IMR-90 (cell line): Measurements from ENCODE around the gene CAMTA1. TPM values are rescaled to one million over a fixed set of nuclear protein-coding genes. Genes with fewer than 3 reads are reported as not detected.
A peak's percentile ranks its signal among the peaks of the same experiment; 100 is the strongest.

Experiments used
- ATAC-seq: fragments of 200-7000 bp; cut with Tn5 transposase; 2 replicates; pipeline ENCODE4 v1.9.1; 2020; ENCODE audit warnings: low read depth, mild to moderate bottlenecking, moderate library complexity
- BruUV-seq: library from RNA; stranded (reverse); fragments of 400-500 nt; replicated peaks from 2 replicates; lab custom pipeline; 2021; lab: Mats Ljungman, UMichigan
- CTCF ChIA-PET: fragments of 300-600 bp; formaldehyde crosslinking; extraction: SDS; loops from one replicate; lab custom pipeline; 2021; ENCODE audit warnings: antibody characterized with exemption; lab: Yijun Ruan, JAX
- POLR2A ChIA-PET: fragments of 300-600 bp; sonication (Branson Sonifier 250); formaldehyde crosslinking; loops from one replicate; lab custom pipeline; 2022; ENCODE audit warnings: antibody characterized with exemption; ENCODE audit not compliant: unreplicated experiment; lab: Charles Lee
- DNase-seq: peaks from one replicate; pipeline ENCODE4 v3.0.0; 2013
- H2AFZ ChIP-seq: replicated peaks from 2 replicates; pipeline ENCODE3; 2013; ENCODE audit warnings: low read length, mild to moderate bottlenecking; ENCODE audit not compliant: poor library complexity
- H2AK5ac ChIP-seq: 2 replicates; pipeline ENCODE4 v1.6.1; 2013; ENCODE audit warnings: low read depth, low read length, inconsistent platforms
- H2AK9ac ChIP-seq: replicated peaks from 2 replicates; pipeline ENCODE3; 2013; ENCODE audit warnings: mild to moderate bottlenecking, low read depth, low read length, moderate library complexity; ENCODE audit not compliant: poor library complexity
- H2BK120ac ChIP-seq: 2 replicates; pipeline ENCODE4 v1.6.1; 2013; ENCODE audit warnings: low read depth, low read length, inconsistent platforms
- H2BK15ac ChIP-seq: 3 replicates; pipeline ENCODE4 v1.6.1; 2013; ENCODE audit warnings: low read depth, low read length, inconsistent platforms
- H2BK20ac ChIP-seq: 2 replicates; pipeline ENCODE4 v1.6.1; 2013; ENCODE audit warnings: low read depth, mild to moderate bottlenecking, inconsistent platforms, low read length, moderate library complexity
- H2BK5ac ChIP-seq: 2 replicates; pipeline ENCODE4 v1.6.1; 2013; ENCODE audit warnings: mild to moderate bottlenecking, low read depth, low read length, inconsistent platforms; ENCODE audit not compliant: poor library complexity, severe bottlenecking
- H3K14ac ChIP-seq: replicated peaks from 2 replicates; pipeline ENCODE4 v1.6.1; 2013; ENCODE audit warnings: low read depth, low read length, inconsistent platforms
- H3K18ac ChIP-seq: 2 replicates; pipeline ENCODE4 v1.6.1; 2013; ENCODE audit warnings: low read depth, low read length, control low read depth
- H3K23ac ChIP-seq: 2 replicates; pipeline ENCODE4 v1.6.1; 2013; ENCODE audit warnings: low read depth, low read length, inconsistent platforms
- H3K27ac ChIP-seq: 2 replicates; pipeline ENCODE4 v1.5.1; 2013; ENCODE audit warnings: mild to moderate bottlenecking, control low read depth, low read length; ENCODE audit not compliant: insufficient read depth
- H3K27me3 ChIP-seq: 2 replicates; pipeline ENCODE4 v1.6.1; 2013; ENCODE audit warnings: low read length; ENCODE audit not compliant: control insufficient read depth, insufficient read depth
- H3K36me3 ChIP-seq: 2 replicates; pipeline ENCODE4 v1.6.1; 2013; ENCODE audit warnings: low read length, mixed read lengths; ENCODE audit not compliant: control insufficient read depth, insufficient read depth
- H3K4ac ChIP-seq: 2 replicates; pipeline ENCODE4 v1.6.1; 2013; ENCODE audit warnings: low read depth, low read length, inconsistent platforms
- H3K4me1 ChIP-seq: 2 replicates; pipeline ENCODE4 v1.6.1; 2013; ENCODE audit warnings: low read length, mixed read lengths; ENCODE audit not compliant: control insufficient read depth, insufficient read depth
- H3K4me2 ChIP-seq: 2 replicates; pipeline ENCODE4 v1.6.1; 2013; ENCODE audit warnings: low read depth, mild to moderate bottlenecking, control low read depth, low read length, moderate library complexity
- H3K4me3 ChIP-seq: 2 replicates; pipeline ENCODE4 v1.5.1; 2013; ENCODE audit warnings: low read depth, mild to moderate bottlenecking, control low read depth, low read length, moderate library complexity; ENCODE audit not compliant: insufficient read depth
- H3K56ac ChIP-seq: 2 replicates; pipeline ENCODE4 v1.6.1; 2013; ENCODE audit warnings: low read length, inconsistent platforms; ENCODE audit not compliant: insufficient read depth; ENCODE audit errors: extremely low read depth
- H3K79me1 ChIP-seq, 2 experiments: 2 replicates each; pipeline ENCODE4 v1.6.1; 2013; ENCODE audit warnings: low read length in 2 of 2, inconsistent platforms in 1 of 2, low read depth in 1 of 2
- H3K9ac ChIP-seq: 2 replicates; pipeline ENCODE4 v1.6.1; 2013; ENCODE audit warnings: low read depth, low read length, control low read depth
- H3K9me1 ChIP-seq: 2 replicates; pipeline ENCODE4 v1.6.1; 2013; ENCODE audit warnings: low read length, inconsistent platforms; ENCODE audit not compliant: insufficient read depth
- H3K9me3 ChIP-seq: 2 replicates; pipeline ENCODE4 v1.6.1; 2013; ENCODE audit warnings: low read length; ENCODE audit not compliant: control insufficient read depth, insufficient read depth
- H4K20me1 ChIP-seq: 2 replicates; pipeline ENCODE4 v1.6.1; 2013; ENCODE audit warnings: low read length, inconsistent platforms; ENCODE audit not compliant: insufficient read depth
- H4K5ac ChIP-seq: 2 replicates; pipeline ENCODE4 v1.6.1; 2013; ENCODE audit warnings: mild to moderate bottlenecking, low read depth, low read length, control low read depth
- H4K8ac ChIP-seq, 2 experiments: 2 replicates each; pipeline ENCODE4 v1.6.1; 2013; ENCODE audit warnings: low read depth in 2 of 2, low read length in 2 of 2, control low read depth in 1 of 2, inconsistent platforms in 1 of 2
- H4K91ac ChIP-seq: 2 replicates; pipeline ENCODE4 v1.6.1; 2013; ENCODE audit warnings: low read depth, low read length, inconsistent platforms; ENCODE audit not compliant: insufficient read depth
- CEBPB ChIP-seq: IDR thresholded peaks from 2 replicates; pipeline ENCODE4 v1.6.1; 2012; ENCODE audit warnings: low read depth, low read length, improper control_type of control experiment
- CHD1 ChIP-seq: IDR thresholded peaks from 2 replicates; pipeline ENCODE4 v1.6.1; 2012; ENCODE audit warnings: low read depth, low read length, improper control_type of control experiment
- FOS ChIP-seq: fragments of 150-350 bp; IDR thresholded peaks from 2 replicates; pipeline ENCODE4 v1.6.1; 2016; ENCODE audit warnings: low read depth, low read length
- MAFK ChIP-seq: IDR thresholded peaks from 2 replicates; pipeline ENCODE4 v1.6.1; 2012; ENCODE audit warnings: low read depth, low read length, improper control_type of control experiment
- MAZ ChIP-seq: IDR thresholded peaks from 2 replicates; pipeline ENCODE4 v1.6.1; 2012; ENCODE audit warnings: low read depth, mild to moderate bottlenecking, low read length, improper control_type of control experiment, moderate library complexity, borderline replicate concordance
- MXI1 ChIP-seq: IDR thresholded peaks from 2 replicates; pipeline ENCODE4 v1.6.1; 2012; ENCODE audit warnings: low read depth, mild to moderate bottlenecking, low read length, moderate library complexity, borderline replicate concordance
- NFE2L2 ChIP-seq: fragments of 150-350 bp; IDR thresholded peaks from 2 replicates; pipeline ENCODE4 v1.6.1; 2016; ENCODE audit warnings: low read depth, mild to moderate bottlenecking, low read length
- POLR2A ChIP-seq: IDR thresholded peaks from 2 replicates; pipeline ENCODE4 v1.6.1; 2012; ENCODE audit warnings: mild to moderate bottlenecking, low read depth, low read length
- RAD21 ChIP-seq: IDR thresholded peaks from 2 replicates; pipeline ENCODE4 v1.6.1; 2012; ENCODE audit warnings: low read length, improper control_type of control experiment
- RCOR1 ChIP-seq: IDR thresholded peaks from 2 replicates; pipeline ENCODE4 v1.6.1; 2012; ENCODE audit warnings: mild to moderate bottlenecking, low read length, improper control_type of control experiment; ENCODE audit not compliant: insufficient replicate concordance
- RFX5 ChIP-seq: IDR thresholded peaks from 2 replicates; pipeline ENCODE4 v1.8.0; 2012; ENCODE audit warnings: low read depth, mild to moderate bottlenecking, low read length, moderate library complexity
- SMC3 ChIP-seq: fragments of 150-350 bp; IDR thresholded peaks from 2 replicates; pipeline ENCODE4 v1.6.1; 2016; ENCODE audit warnings: low read depth, mild to moderate bottlenecking, antibody characterized with exemption, low read length, moderate library complexity
- WGBS, 2 experiments: methylation state at CpG; one replicate each; pipeline versions ENCODE4 v1.1.5 to v1.1.7; 2013; ENCODE audit warnings: missing lambda C conversion rate in 2 of 2; ENCODE audit not compliant: insufficient read length in 1 of 2; ENCODE audit errors: extremely low coverage in 2 of 2; 5-methylcytosine and 5-hydroxymethylcytosine counted together
- dilution Hi-C: fragments of 300-500 bp; cut with HindIII; formaldehyde crosslinking; loops from one replicate; pipeline ENCODE4 v1.14.3; 2018; ENCODE audit warnings: low sequenced_read_pairs; ENCODE audit not compliant: unreplicated experiment
- in situ Hi-C: fragments of 300-500 bp; cut with MboI; formaldehyde crosslinking; loops from 3 replicates; pipeline ENCODE4 v1.14.3; 2019; ENCODE audit warnings: low sequenced_read_pairs, inconsistent platforms, mixed read lengths
- intact Hi-C: fragments of 100-400 bp; cut with micrococcal nuclease; formaldehyde crosslinking; loops from 2 replicates; pipeline ENCODE4 v1.10.0; 2022
- polyA plus RNA-seq, 3 experiments: library from polyadenylated mRNA; depleted of rRNA; stranded (reverse); fragments of >200 nt; gene quantifications; 2 replicates each; pipeline ENCODE4 v1.2.3, GENCODE V29; 2012; ENCODE audit warnings: low replicate concordance in 1 of 3
- total RNA-seq: library from RNA; depleted of rRNA; stranded (reverse); fragments of >200 nt; gene quantifications from 2 replicates; pipeline ENCODE4 v1.2.3, GENCODE V29; 2012
- TF ChIP-seq, protein P1 (sequence below): fragments of 150-350 bp; IDR thresholded peaks from 2 replicates; pipeline ENCODE4 v1.6.1; 2016; ENCODE audit warnings: low read depth, mild to moderate bottlenecking, low read length, moderate library complexity, borderline replicate concordance
- TF ChIP-seq, protein P2 (sequence below): conservative IDR thresholded peaks from 2 replicates; pipeline ENCODE4 v1.5.1; 2012; ENCODE audit warnings: mild to moderate bottlenecking, low read depth, low read length, improper control_type of control experiment
- TF ChIP-seq, protein P3 (sequence below): fragments of 150-350 bp; IDR thresholded peaks from 2 replicates; pipeline ENCODE4 v1.6.1; 2017; ENCODE audit warnings: mild to moderate bottlenecking, antibody characterized with exemption, low read length, low read depth

CAMTA1 gene
- total and polyA plus RNA-seq, 2 of the 4 experiments (the other 2 are of a cell fraction): 35.5 to 74.3 TPM

DNA sequence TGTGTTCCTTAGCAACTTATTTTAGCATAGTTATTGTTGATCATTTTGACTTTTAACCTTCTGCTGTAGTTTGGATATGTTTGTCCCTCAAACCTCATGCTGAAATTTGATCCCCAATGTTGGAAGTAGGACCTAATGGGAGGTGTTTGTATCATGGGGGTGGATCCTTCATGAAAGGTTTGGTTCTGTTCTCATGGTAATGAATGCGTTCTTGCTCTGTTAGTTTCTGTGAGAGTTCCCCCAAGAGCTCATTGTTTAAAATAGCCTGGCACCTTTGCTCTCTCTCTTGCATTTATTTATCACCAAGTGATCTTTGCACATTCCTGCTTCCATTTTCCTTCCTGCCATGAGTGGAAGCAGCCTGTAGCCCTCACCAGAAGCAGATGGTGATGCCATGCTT, 613.7 kb downstream of the CAMTA1 start:
- Histone ChIP-seq H3K18ac (no peak overlapping the region), H3K14ac (no peak overlapping the region), H2AK5ac (no peak overlapping the region), H3K36me3 (no peaks in the 10 kb centered on the region), H4K8ac (no peak overlapping the region), H4K20me1 (no peaks in the 10 kb centered on the region), H3K4me1 (peaks cover 8% of the 10 kb centered on the region), H3K23ac (no peak overlapping the region), H3K9ac (no peak overlapping the region), H3K79me1 (no peaks in the 10 kb centered on the region), H3K4me3 (no peak overlapping the region), H3K56ac (no peak overlapping the region), H3K9me3 (peaks cover 9% of the 10 kb centered on the region), H4K5ac (no peak overlapping the region), H2BK20ac (no peak overlapping the region), H3K27ac (no peak overlapping the region), H4K91ac (no peak overlapping the region), H2BK120ac (no peak overlapping the region), H2AK9ac (no peak overlapping the region), H2BK15ac (no peak overlapping the region), H3K9me1 (0 out of 2 replicates have a peak, but pooled peaks cover 6% of the 10 kb centered on the region), H2BK5ac (no peak overlapping the region), H3K4ac (no peak overlapping the region), H3K27me3 (no peaks in the 10 kb centered on the region), H2AFZ (no peak overlapping the region), H3K4me2 (no peak overlapping the region)
- intact Hi-C loops (loop anchor here (10.0 kb wide), 1 partner anchor 154 kb away; no protein-coding TSS in a partner anchor), in situ Hi-C loops (no loop called here), dilution Hi-C loops (no loop called here)
- DNase-seq: peak; percentile 33
- ChIA-PET POLR2A (no interaction called here), CTCF (no interaction called here)
- no TSS peak for BruUV-seq
- TF ChIP-seq, protein P1, sequence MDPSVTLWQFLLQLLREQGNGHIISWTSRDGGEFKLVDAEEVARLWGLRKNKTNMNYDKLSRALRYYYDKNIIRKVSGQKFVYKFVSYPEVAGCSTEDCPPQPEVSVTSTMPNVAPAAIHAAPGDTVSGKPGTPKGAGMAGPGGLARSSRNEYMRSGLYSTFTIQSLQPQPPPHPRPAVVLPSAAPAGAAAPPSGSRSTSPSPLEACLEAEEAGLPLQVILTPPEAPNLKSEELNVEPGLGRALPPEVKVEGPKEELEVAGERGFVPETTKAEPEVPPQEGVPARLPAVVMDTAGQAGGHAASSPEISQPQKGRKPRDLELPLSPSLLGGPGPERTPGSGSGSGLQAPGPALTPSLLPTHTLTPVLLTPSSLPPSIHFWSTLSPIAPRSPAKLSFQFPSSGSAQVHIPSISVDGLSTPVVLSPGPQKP: no peak
- TF ChIP-seq, protein P2, sequence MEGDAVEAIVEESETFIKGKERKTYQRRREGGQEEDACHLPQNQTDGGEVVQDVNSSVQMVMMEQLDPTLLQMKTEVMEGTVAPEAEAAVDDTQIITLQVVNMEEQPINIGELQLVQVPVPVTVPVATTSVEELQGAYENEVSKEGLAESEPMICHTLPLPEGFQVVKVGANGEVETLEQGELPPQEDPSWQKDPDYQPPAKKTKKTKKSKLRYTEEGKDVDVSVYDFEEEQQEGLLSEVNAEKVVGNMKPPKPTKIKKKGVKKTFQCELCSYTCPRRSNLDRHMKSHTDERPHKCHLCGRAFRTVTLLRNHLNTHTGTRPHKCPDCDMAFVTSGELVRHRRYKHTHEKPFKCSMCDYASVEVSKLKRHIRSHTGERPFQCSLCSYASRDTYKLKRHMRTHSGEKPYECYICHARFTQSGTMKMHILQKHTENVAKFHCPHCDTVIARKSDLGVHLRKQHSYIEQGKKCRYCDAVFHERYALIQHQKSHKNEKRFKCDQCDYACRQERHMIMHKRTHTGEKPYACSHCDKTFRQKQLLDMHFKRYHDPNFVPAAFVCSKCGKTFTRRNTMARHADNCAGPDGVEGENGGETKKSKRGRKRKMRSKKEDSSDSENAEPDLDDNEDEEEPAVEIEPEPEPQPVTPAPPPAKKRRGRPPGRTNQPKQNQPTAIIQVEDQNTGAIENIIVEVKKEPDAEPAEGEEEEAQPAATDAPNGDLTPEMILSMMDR: no peak
- TF ChIP-seq POLR2A (no peak), CEBPB (no peak), MAZ (no peak), MXI1 (no peak), CHD1 (no peak), SMC3 (no peak), FOS (no peak), NFE2L2 (no peak), MAFK (no peak), RCOR1 (no peak), RFX5 (no peak), RAD21 (no peak)
- TF ChIP-seq, protein P3, sequence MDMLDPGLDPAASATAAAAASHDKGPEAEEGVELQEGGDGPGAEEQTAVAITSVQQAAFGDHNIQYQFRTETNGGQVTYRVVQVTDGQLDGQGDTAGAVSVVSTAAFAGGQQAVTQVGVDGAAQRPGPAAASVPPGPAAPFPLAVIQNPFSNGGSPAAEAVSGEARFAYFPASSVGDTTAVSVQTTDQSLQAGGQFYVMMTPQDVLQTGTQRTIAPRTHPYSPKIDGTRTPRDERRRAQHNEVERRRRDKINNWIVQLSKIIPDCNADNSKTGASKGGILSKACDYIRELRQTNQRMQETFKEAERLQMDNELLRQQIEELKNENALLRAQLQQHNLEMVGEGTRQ: no peak
- ATAC-seq: no peak
- WGBS, 2 experiments: no CpG with 5 or more reads among the region's 1 CpG
